Activated naive CD4-positive, alpha-beta T cell treated with anti-CD3 and anti-CD28 coated beads, Interleukin-2, amount 10 ng/mL, durations not matched to agents 7 days and 5 days (primary cell): ENCODE data around the gene ADARB2.
"Not testable (repeated sequence)": the region's sequence is repeated elsewhere in the genome, so short reads cannot be mapped to it uniquely, and the experiment has no call there.

Experiments
- CTCF ChIA-PET: fragments of 350-600 bp; sonication (Branson Sonifier 250); formaldehyde crosslinking; loops from one replicate; lab custom pipeline; 2021; ENCODE audit warnings: antibody characterized with exemption; lab: Charles Lee
- DNase-seq: peaks from one replicate; pipeline ENCODE4 v3.0.0-alpha.2; 2020
- H3K27ac Mint-ChIP-seq: one replicate; pipeline ENCODE4 v1.8.0; 2021; ENCODE audit warnings: mild to moderate bottlenecking, moderate library complexity, mixed read lengths
- H3K27me3 Mint-ChIP-seq: one replicate; pipeline ENCODE4 v1.8.0; 2021; ENCODE audit warnings: mild to moderate bottlenecking, mixed read lengths
- H3K36me3 Mint-ChIP-seq: one replicate; pipeline ENCODE4 v1.8.0; 2021; ENCODE audit warnings: mixed read lengths
- H3K4me1 Mint-ChIP-seq: one replicate; pipeline ENCODE4 v1.8.0; 2021; ENCODE audit warnings: mixed read lengths
- H3K4me3 Mint-ChIP-seq: one replicate; pipeline ENCODE4 v1.8.0; 2021; ENCODE audit warnings: mild to moderate bottlenecking, moderate library complexity, mixed read lengths
- H3K9me3 Mint-ChIP-seq: one replicate; pipeline ENCODE4 v1.8.0; 2021; ENCODE audit warnings: mixed read lengths

ADARB2 gene

DNA sequence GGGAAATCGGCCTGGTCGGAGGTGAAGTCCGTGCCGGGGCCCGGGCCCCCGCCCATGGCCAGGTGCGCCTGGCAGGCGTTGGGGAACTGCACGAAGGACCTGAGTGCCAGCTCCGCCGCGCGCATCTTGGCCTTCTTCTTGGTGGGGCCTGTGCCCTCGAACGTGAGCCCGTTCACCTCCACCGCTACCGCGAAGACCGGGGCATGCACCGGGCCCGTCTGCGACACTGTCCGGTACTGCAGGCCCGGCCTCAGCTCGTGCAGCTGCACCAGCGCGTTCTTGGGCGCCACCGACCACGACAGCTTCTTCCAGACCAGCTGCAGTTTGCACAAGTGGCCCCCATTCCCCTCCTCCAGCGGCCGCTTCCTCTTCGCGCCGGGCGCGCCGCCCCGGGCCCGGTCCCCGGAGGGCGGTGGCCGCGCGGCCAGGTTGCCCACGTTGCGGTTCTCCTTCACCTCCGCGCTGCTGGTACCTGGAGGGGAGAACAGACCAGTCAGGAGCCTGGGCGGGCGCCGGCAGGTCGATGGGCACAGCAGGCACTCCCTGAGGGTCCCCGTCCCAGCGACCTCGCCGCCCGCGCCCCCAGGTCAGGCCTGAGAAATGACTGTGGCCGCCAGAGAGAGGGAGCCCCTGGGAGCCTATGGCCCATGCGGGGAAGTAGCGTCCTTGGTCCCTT lies 373.7 kb downstream of the ADARB2 start:
- Mint-ChIP-seq H3K27ac (no peak overlapping the region), H3K4me3 (no peak overlapping the region), H3K9me3 (no peaks in the 10 kb centered on the region), H3K4me1 (peaks cover 15% of the 10 kb centered on the region), H3K36me3 (no peaks in the 10 kb centered on the region), H3K27me3 (peaks cover 66% of the 10 kb centered on the region)
- no peak for DNase-seq
- CTCF ChIA-PET: no interaction called here

DNA sequence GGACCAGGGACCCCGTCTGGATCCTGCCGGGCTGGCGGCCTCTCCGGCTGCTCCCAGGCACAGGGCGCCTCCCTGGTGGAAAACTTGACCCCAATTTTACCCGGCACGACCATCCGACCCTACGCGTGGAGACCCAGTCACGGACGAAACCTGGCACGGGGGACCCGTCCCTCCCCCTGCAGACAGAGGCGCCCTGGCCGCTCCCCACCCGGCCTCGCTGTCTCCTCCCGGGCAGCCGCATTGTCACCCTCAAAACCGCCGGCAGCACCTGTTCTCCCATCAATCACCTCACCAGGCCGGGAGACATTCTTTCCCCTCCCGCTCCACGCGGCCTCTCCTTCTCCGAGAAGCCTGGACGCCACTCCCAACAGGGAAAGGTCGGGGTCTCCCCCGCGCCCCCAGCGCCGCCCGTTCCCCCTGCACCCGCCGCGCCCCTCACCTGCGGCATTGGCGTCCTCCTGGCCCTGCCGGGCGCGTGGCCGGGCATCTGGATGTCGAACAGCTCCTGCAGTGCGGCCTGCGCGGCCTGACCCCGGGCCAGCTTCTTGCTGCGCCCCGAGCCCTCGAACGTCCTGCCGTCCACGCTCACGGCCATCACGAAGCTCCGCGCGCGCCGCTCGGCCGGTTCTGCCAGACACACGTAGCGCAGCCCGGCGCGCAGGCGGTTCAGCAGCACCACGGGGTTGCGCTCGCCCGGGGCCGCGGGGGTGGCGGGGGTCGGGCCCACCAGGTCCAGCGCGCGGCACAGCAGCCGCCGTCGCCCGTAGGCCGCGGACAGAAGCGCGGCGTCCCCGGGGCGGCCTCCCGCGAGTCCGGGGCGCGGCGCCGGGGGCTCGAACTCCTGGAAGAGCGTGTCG lies 374.5 kb downstream of the ADARB2 start:
- DNase-seq: no peak
- H3K4me1 Mint-ChIP-seq: peaks cover 22% of the 10 kb centered on the region
- no peaks in the 10 kb centered on the region for H3K36me3 Mint-ChIP-seq
- H3K4me3 Mint-ChIP-seq: no peak overlapping the region
- CTCF ChIA-PET: no interaction called here
- no peak overlapping the region for H3K27ac Mint-ChIP-seq
- no peaks in the 10 kb centered on the region for H3K9me3 Mint-ChIP-seq
- peaks cover 66% of the 10 kb centered on the region for H3K27me3 Mint-ChIP-seq

DNA sequence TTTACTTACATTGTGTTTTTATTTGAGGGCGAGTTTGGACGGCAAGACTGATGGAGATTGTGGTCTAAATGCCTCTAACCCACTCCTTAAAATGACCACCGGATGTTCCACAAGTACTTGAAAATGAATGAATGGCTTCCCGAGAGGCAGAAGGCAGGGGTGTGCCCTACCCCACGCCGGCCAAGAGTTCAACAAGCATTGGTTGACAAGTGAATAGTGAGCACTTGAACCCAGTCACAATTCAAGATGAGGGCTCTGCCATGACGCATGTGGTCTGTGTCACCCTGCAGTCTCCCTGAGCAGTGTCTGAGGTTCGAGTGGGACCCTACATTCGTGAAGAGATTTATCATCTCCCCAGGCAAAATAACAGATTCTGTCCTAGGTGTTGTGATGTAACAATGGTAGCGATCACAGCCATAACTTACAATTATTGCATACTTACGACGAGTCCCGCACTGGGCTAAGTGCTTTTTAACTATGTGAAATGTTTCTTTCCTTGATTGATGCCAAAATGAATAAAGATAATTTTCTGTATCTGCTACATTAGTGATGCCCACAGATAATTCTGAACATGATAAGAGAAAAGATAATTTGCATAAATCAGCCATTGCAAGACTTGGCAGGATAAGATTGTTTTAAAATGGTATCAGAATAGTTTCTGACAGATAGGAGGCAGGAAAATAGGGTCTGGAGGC lies 375.8 kb downstream of the ADARB2 start:
- peak; percentile 16 for DNase-seq
- H3K27me3 Mint-ChIP-seq: peaks cover 71% of the 10 kb centered on the region
- no peaks in the 10 kb centered on the region for H3K9me3 Mint-ChIP-seq
- H3K4me1 Mint-ChIP-seq: peaks cover 22% of the 10 kb centered on the region
- no peak overlapping the region for H3K27ac Mint-ChIP-seq
- CTCF ChIA-PET: no interaction called here
- H3K36me3 Mint-ChIP-seq: no peaks in the 10 kb centered on the region
- H3K4me3 Mint-ChIP-seq: no peak overlapping the region

DNA sequence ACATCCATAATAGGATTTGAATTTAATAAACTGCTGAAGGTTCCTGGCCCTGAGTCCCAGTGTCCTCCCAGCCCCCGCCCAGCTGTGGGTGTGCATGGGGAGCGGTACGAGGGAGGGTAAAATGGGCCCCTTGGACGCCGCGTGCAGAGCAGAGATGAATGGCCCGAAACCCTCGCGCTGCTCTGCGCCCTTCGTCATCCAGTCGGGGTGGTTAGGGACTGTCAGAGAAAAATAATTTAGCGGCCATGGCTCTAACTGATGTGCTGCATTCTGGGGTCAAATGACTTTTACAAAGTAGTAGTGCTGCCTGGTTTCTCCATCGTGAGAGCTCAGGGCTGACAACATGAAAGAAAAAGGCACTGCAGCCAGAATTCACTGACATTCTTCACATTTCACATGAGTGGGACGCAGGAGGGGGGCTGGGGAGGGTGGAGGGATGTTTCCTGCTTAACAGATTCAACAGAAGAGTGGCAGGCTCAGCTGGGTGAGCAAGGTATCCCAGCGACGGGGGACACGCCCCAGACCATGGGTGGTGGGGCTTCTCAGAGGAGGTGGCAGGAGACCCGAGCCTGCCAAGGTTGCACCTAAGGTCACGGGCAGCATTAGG lies 376.7 kb downstream of the ADARB2 start:
- peak; percentile 8 for DNase-seq
- no peaks in the 10 kb centered on the region for H3K36me3 Mint-ChIP-seq
- CTCF ChIA-PET: no interaction called here
- H3K4me3 Mint-ChIP-seq: no peak overlapping the region
- no peak overlapping the region for H3K27ac Mint-ChIP-seq
- no peaks in the 10 kb centered on the region for H3K9me3 Mint-ChIP-seq
- peaks cover 22% of the 10 kb centered on the region for H3K4me1 Mint-ChIP-seq
- H3K27me3 Mint-ChIP-seq: peaks cover 77% of the 10 kb centered on the region

DNA sequence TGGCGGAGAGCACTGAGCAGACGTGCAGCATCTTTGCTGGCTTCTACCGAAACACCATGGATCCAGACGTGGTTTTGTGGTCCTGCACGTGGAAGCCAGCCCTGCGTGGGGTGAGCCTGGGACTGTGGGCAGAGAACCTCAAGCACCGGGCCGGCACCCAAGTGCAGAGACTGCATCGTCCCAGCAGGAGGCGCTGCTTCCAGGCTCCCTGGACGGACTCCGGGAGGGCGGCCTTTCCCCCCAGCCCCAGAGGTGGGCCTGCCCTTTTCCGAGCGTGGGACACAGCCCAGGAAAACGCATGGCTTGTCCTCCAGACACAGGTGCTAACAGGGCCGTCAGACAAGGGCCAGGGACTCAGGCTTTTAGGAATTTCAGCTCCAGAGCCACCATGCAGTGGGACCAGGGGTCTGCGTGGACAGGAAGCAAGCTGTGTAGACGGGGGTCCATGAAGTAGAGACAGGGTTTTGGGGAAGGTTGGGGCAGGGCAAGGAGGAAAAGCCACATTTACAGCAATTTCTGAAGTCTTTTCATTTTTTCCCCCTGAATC lies 377.2 kb downstream of the ADARB2 start:
- H3K27ac Mint-ChIP-seq: no peak overlapping the region
- no peak for DNase-seq
- H3K4me1 Mint-ChIP-seq: peaks cover 22% of the 10 kb centered on the region
- no peaks in the 10 kb centered on the region for H3K36me3 Mint-ChIP-seq
- CTCF ChIA-PET: interaction anchor here (1.4 kb wide), 1 partner anchor 9 kb away, joined by 5 read pairs; no protein-coding TSS in a partner anchor
- peaks cover 72% of the 10 kb centered on the region for H3K27me3 Mint-ChIP-seq
- H3K4me3 Mint-ChIP-seq: no peak overlapping the region
- H3K9me3 Mint-ChIP-seq: no peaks in the 10 kb centered on the region

DNA sequence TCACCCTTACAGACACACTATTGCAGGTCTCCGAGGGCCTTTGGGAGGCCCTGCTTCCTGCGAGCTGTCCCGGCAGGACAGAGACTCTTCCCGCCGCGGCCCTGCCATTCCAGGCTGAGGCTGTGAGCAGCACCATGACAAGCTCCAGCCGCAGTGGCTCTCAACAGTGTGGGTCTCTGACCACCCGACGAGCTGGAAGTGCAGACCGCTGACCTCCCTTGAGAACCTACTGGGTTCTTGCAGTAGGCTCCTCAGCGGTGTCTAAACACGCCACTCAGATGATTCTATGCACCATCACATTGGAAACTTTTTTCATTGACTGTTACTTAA lies 377.7 kb downstream of the ADARB2 start:
- H3K27ac Mint-ChIP-seq: no peak overlapping the region
- H3K27me3 Mint-ChIP-seq: peaks cover 67% of the 10 kb centered on the region
- no peaks in the 10 kb centered on the region for H3K36me3 Mint-ChIP-seq
- H3K4me3 Mint-ChIP-seq: no peak overlapping the region
- no peaks in the 10 kb centered on the region for H3K9me3 Mint-ChIP-seq
- DNase-seq: no peak
- CTCF ChIA-PET: interaction anchor here (1.4 kb wide), 1 partner anchor 9 kb away, joined by 5 read pairs; no protein-coding TSS in a partner anchor
- H3K4me1 Mint-ChIP-seq: peaks cover 22% of the 10 kb centered on the region

DNA sequence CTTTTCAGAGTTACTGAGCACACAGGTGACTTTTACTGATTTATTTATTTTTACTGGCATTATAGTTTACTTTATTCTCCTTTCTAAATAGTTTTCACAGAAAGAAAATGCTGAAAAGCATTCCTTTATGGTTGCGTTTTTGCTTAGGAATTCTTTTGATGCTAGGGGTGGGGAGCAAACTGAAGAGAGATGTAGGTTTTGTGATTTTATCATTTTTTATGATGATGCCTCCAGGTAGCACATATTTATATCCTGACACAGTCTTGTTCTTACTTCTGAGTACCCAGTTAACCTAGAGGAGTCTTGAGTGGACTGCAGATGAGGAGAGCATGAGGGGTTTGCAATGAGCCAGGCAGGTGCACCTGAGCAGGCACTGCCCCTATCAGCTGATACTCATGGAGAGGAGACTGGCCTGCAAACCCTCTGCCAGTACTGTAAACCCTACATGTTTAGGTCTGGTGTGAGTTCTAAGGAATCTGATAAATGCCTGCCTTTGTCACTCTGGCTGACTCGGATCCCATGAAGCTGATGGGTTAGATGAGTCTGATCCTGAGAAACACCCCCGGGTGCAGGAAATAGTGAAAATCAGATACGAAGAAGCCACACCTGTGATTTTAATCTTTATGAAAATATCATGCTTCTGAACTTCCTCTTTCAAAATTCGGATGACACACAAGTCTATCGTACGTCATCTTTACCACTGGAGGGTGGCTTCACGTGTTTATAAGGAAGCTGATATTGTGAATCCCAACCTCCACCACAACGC lies 378.3 kb downstream of the ADARB2 start:
- H3K36me3 Mint-ChIP-seq: no peaks in the 10 kb centered on the region
- H3K27ac Mint-ChIP-seq: peak overlapping the region; percentile 56
- H3K4me1 Mint-ChIP-seq: peaks cover 22% of the 10 kb centered on the region
- peak; percentile 34 for DNase-seq
- H3K9me3 Mint-ChIP-seq: no peaks in the 10 kb centered on the region
- CTCF ChIA-PET: interaction anchor here (1.4 kb wide), 1 partner anchor 10 kb away, joined by 5 read pairs; no protein-coding TSS in a partner anchor
- H3K4me3 Mint-ChIP-seq: no peak overlapping the region
- peaks cover 62% of the 10 kb centered on the region for H3K27me3 Mint-ChIP-seq

DNA sequence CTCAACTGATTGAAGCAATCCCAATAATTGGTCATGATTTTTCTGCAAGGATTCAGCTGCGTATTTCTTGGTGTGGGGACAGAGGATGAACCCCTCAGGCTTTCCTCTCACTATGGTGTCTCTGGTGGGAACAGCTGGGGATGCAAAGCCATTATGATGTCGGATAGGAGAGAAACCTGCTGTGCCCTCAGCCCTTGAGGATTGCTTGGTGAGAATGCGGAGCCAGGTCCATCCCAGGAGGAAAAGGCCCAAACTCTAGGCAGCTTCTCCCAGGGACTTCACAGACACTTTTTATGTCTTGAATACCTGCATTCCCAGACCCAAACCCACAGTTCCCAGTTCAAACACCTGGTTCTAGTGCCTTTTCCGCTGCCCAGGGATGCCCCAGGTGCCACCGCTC lies 379.2 kb downstream of the ADARB2 start:
- no peak overlapping the region for H3K4me3 Mint-ChIP-seq

DNA sequence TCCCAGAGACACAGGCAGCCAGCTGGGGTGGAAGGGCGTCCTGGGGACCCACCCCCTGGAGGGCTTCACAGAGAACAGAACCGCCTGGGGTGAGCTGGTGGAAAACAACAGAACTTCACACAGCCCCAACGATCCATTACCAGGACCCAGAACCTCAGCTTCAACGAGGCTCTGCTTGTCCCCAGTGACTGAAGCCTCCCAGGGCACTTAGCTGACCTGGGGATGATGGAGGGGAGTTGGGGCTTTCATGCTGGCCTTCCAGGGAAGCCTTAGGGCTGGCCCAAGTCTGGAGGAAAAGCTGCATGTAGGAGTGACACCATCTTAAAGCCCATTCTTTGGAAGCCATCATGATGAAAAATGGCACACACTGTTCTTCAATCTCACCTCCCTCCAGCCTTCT lies 381.0 kb downstream of the ADARB2 start:
- DNase-seq: no peak
- Mint-ChIP-seq H3K4me1 (peaks cover 22% of the 10 kb centered on the region), H3K36me3 (no peaks in the 10 kb centered on the region), H3K4me3 (no peak overlapping the region), H3K9me3 (no peaks in the 10 kb centered on the region), H3K27me3 (peaks cover 39% of the 10 kb centered on the region), H3K27ac (no peak overlapping the region)
- CTCF ChIA-PET: no interaction called here

More for the DNA sequence above, 379.2 kb downstream of the ADARB2 start:
- CTCF ChIA-PET: interaction anchor here (1.3 kb wide), 1 partner anchor 247 kb away, joined by 3 read pairs; no protein-coding TSS in a partner anchor
- Mint-ChIP-seq H3K9me3 (no peaks in the 10 kb centered on the region), H3K27ac (no peak overlapping the region), H3K4me1 (peaks cover 22% of the 10 kb centered on the region), H3K36me3 (no peaks in the 10 kb centered on the region), H3K27me3 (peaks cover 54% of the 10 kb centered on the region)
- no peak for DNase-seq

DNA sequence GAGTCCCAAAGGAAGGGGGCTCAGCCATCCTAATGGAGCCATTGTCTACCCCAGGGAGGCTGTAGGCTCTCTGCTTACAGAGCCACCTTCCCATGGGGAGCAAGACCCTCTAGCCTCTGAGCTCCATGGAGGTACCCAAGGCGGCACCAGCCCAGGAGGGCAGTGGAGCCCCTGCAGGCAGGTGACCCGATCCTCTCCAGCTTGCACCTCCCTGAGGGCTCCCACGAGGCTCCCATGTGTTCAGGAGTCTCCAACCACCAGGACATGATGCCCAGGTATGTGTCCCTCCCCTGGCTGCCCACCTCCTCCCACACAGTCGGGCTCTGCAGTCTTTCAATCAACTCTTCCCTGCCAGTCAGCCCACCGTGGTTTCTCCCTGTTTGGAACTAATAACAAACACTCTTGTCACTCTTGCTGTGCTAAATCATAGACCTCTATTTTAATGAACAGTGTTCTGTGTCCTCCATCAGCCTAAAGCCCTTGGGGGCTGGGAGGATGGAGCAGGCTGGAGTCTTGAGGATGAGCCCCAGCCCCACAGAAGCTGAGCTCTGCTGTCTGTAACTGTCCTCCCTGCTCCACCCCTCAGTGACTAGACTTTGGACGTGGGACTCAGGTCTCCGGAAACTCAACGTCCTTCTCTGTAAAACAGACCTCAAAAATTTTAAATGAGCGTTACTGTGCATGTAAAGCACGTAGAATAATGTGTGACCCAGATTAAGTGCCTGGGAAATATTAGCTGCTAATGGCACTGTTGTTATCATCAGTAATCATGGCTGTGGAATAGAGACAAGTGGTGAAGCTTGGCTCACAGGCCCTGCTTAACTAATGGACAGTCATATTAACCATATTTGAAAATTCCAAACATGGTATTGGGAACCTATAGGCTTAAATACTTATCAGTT lies 382.3 kb downstream of the ADARB2 start:
- Mint-ChIP-seq H3K4me3 (no peak overlapping the region), H3K36me3 (no peaks in the 10 kb centered on the region), H3K27me3 (peaks cover 30% of the 10 kb centered on the region), H3K4me1 (peaks cover 21% of the 10 kb centered on the region), H3K9me3 (no peaks in the 10 kb centered on the region), H3K27ac (peak overlapping the region; percentile 37)
- CTCF ChIA-PET: no interaction called here
- DNase-seq: no peak

DNA sequence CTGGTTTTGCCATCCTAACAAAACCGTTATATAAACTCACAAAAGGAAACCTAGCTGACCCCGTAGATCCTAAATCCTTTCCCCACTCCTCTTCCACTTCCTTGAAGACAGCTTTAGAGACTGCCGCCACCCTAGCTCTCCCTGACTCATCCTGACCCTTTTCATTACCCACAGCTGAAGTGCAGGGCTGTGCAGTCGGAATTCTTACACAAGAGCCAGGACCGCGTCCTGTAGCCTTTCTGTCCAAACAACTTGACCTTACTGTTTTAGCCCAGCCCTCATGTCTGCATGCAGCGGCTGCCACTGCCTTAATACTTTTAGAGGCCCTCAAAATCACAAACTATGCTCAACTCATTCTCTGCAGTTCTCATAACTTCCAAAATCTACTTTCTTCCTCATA lies 385.0 kb downstream of the ADARB2 start:
- DNase-seq, H3K9me3 Mint-ChIP-seq, H3K4me1 Mint-ChIP-seq, H3K36me3 Mint-ChIP-seq, H3K4me3 Mint-ChIP-seq, CTCF ChIA-PET, H3K27ac Mint-ChIP-seq: not testable (repeated sequence)
- H3K27me3 Mint-ChIP-seq: peaks cover 18% of the 10 kb centered on the region

DNA sequence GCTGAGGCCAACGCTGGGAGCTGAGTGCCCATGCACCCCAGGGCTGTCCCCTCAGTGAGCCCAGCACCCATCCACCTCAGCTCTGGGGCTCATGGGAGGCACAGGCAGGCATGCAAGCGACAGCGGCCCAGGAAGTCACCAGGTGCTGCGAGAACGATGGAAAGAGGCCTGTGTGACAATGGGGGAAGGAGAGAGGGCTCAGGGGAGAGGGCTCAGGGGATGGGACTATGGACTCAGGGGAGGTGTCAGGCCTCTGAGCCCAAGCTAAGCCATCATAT lies 388.6 kb downstream of the ADARB2 start:
- CTCF ChIA-PET: no interaction called here
- H3K9me3 Mint-ChIP-seq: no peaks in the 10 kb centered on the region

More for the DNA sequence above, 388.6 kb downstream of the ADARB2 start:
- Mint-ChIP-seq H3K4me1 (no peaks in the 10 kb centered on the region), H3K4me3 (no peak overlapping the region), H3K36me3 (no peaks in the 10 kb centered on the region), H3K27me3 (peaks cover 13% of the 10 kb centered on the region), H3K27ac (no peak overlapping the region)
- no peak for DNase-seq
